ENCODE results near the gene YPEL2. TPM values are rescaled to one million over a fixed set of nuclear protein-coding genes. Genes with fewer than 3 reads are reported as not detected.

Gene YPEL2
- total and polyA plus RNA-seq, 4 donors, result 7.8 to 47.0 (median 11.4) TPM

DNA sequence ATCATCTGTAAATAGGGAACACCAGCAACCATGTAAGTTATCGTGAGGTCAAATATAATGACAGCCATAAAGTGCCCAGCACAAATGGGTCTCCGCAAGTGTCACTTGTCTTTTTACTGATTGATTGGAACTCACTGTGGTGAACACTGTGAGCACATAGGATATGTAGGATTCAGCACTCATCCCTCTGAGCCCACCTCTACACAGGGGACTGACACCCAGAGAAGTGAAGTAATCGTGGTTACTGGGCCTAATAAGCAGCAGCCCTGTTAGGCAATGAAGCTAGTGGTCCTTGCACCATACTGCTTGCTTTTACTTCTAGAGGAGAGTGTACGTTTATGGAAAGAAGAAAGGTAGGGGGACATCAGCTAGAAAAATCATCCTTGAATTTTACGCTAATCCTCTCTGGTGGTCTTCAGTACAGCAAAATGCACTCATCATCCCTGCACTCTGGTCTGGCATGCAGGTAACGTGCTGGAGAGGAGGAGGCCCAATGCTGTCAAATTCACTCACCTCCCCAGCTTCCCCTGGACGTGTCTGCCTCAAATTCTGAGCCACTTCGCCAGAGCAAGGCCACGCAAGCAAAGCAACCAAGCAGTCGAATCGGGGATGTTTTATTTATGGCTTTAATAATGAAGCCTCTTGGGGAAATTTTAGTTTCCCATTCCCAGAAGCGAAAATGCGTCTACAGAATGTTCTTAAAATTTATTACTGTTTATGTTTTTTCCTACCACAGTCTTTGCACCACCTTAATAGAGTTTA lies 74.7 kb downstream of the YPEL2 start:
- peaks cover 0 to 5% (median 0%) of the 10 kb centered on the region in 4 donors for H3K9me3 ChIP-seq (ENCODE audit: control insufficient read depth in 4 of 4, insufficient read depth in 3 of 4, low read length in 3 of 4)
- ATAC-seq (ENCODE audit: insufficient read depth, low FRiP score) (no peak), DNase-seq (no peak)
- no peak overlapping the region for H3K4me3 ChIP-seq
- no peak for TF ChIP-seq CTCF (IDR thresholded peaks at IDR 0.05; ENCODE audit: control extremely low read depth, extremely low read depth)
- 80 to 88% methylated on average over 13 of the region's 13 CpGs for WGBS, 2 donors
- no peak overlapping the region for H3K27ac ChIP-seq (ENCODE audit: low read depth in 1 of 2, low read length in 1 of 2)
- no peaks in the 10 kb centered on the region for H3K27me3 ChIP-seq (ENCODE audit: control insufficient read depth in 3 of 3, insufficient read depth in 3 of 3, low read length in 2 of 3)
- H3K4me1 ChIP-seq (ENCODE audit: control insufficient read depth in 5 of 5, insufficient read depth in 5 of 5, low read length in 5 of 5), result peaks cover 0 to 7% (median 0%) of the 10 kb centered on the region in 5 donors
- H3K9ac ChIP-seq (ENCODE audit: insufficient read depth in 1 of 2, low read length in 2 of 2), result no peak overlapping the region
- H3K36me3 ChIP-seq (ENCODE audit: control insufficient read depth in 4 of 4, insufficient read depth in 4 of 4, low read length in 4 of 4), result peaks cover 0 to 10% (median 0%) of the 10 kb centered on the region in 4 donors

GRCh38 chr17:59406808-59407381 lies 75.4 kb downstream of the YPEL2 start:
- peaks cover 0 to 5% (median 0%) of the 10 kb centered on the region in 4 donors for H3K9me3 ChIP-seq (ENCODE audit: control insufficient read depth in 4 of 4, insufficient read depth in 3 of 4, low read length in 3 of 4)
- peaks cover 0 to 10% (median 0%) of the 10 kb centered on the region in 4 donors for H3K36me3 ChIP-seq (ENCODE audit: control insufficient read depth in 4 of 4, insufficient read depth in 4 of 4, low read length in 4 of 4)
- peaks cover 0 to 7% (median 0%) of the 10 kb centered on the region in 5 donors for H3K4me1 ChIP-seq (ENCODE audit: control insufficient read depth in 5 of 5, insufficient read depth in 5 of 5, low read length in 5 of 5)
- ATAC-seq (ENCODE audit: insufficient read depth, low FRiP score), result peak; percentile 34
- no peak overlapping the region for H3K4me3 ChIP-seq
- H3K9ac ChIP-seq (ENCODE audit: insufficient read depth in 1 of 2, low read length in 2 of 2), result peak overlapping the region in 1 of 2 donors; percentile 16
- 68 to 82% methylated on average over 7 of the region's 7 CpGs for WGBS, 2 donors
- no peaks in the 10 kb centered on the region for H3K27me3 ChIP-seq (ENCODE audit: control insufficient read depth in 3 of 3, insufficient read depth in 3 of 3, low read length in 2 of 3)
- H3K27ac ChIP-seq (ENCODE audit: low read depth in 1 of 2, low read length in 1 of 2), result peak overlapping the region; percentile 43 to 48
- no peak for TF ChIP-seq CTCF (IDR thresholded peaks at IDR 0.05; ENCODE audit: control extremely low read depth, extremely low read depth)
- DNase-seq, result peak; percentile 34 to 67 (median 56)

GRCh38 chr17:59409336-59410048 lies 78.0 kb downstream of the YPEL2 start:
- Histone ChIP-seq H3K9ac (ENCODE audit: insufficient read depth in 1 of 2, low read length in 2 of 2) (no peak overlapping the region), H3K36me3 (ENCODE audit: control insufficient read depth in 4 of 4, insufficient read depth in 4 of 4, low read length in 4 of 4) (peaks cover 0 to 3% (median 0%) of the 10 kb centered on the region in 4 donors), H3K4me3 (no peak overlapping the region), H3K27me3 (ENCODE audit: control insufficient read depth in 3 of 3, insufficient read depth in 3 of 3, low read length in 2 of 3) (no peaks in the 10 kb centered on the region), H3K9me3 (ENCODE audit: control insufficient read depth in 4 of 4, insufficient read depth in 3 of 4, low read length in 3 of 4) (peaks cover 0 to 5% (median 0%) of the 10 kb centered on the region in 4 donors), H3K27ac (ENCODE audit: low read depth in 1 of 2, low read length in 1 of 2) (no peak overlapping the region), H3K4me1 (ENCODE audit: control insufficient read depth in 5 of 5, insufficient read depth in 5 of 5, low read length in 5 of 5) (peaks cover 0 to 8% (median 2%) of the 10 kb centered on the region in 5 donors)
- WGBS, 2 donors, result 94% methylated on average over 3 of the region's 3 CpGs
- no peak for TF ChIP-seq CTCF (IDR thresholded peaks at IDR 0.05; ENCODE audit: control extremely low read depth, extremely low read depth)
- DNase-seq (no peak), ATAC-seq (ENCODE audit: insufficient read depth, low FRiP score) (no peak)

Data from lung (tissue), 12 donors.